CD4-positive, alpha-beta memory T cell (primary cell): ENCODE measurements around the gene LYZ. TPM values are rescaled to one million over a fixed set of nuclear protein-coding genes. Genes with fewer than 3 reads are reported as not detected.
"Not testable (repeated sequence)": the region's sequence is repeated elsewhere in the genome, so short reads cannot be mapped to it uniquely, and the experiment has no call there.

Experiments used
- CTCF ChIA-PET: fragments of 350-600 bp; sonication (Branson Sonifier 250); formaldehyde crosslinking; loops from one replicate; lab custom pipeline; 2021; ENCODE audit warnings: inconsistent platforms; ENCODE audit not compliant: partially characterized antibody; lab: Charles Lee
- POLR2A ChIA-PET: fragments of 350-600 bp; sonication (Branson Sonifier 250); formaldehyde crosslinking; loops from one replicate; lab custom pipeline; 2021; ENCODE audit not compliant: partially characterized antibody; lab: Charles Lee
- DNase-seq, 5 donors: peaks; one replicate each; pipeline versions ENCODE4 v3.0.0 to v3.0.0-alpha.2; 2020 to 2022; ENCODE audit warnings: mixed read lengths in 1 of 5
- H3K27ac ChIP-seq: one replicate; pipeline ENCODE4 v1.7.0; 2013; ENCODE audit warnings: low read depth, low read length
- H3K27me3 ChIP-seq: 2 replicates; pipeline ENCODE4 v1.7.0; 2013; ENCODE audit warnings: mild to moderate bottlenecking, low read length, moderate library complexity; ENCODE audit not compliant: insufficient read depth
- H3K36me3 ChIP-seq: 2 replicates; pipeline ENCODE4 v1.7.0; 2013; ENCODE audit warnings: mild to moderate bottlenecking, low read length, moderate library complexity; ENCODE audit not compliant: insufficient read depth
- H3K4me1 ChIP-seq: 2 replicates; pipeline ENCODE4 v1.7.0; 2013; ENCODE audit warnings: mild to moderate bottlenecking, low read length, moderate library complexity; ENCODE audit not compliant: insufficient read depth
- H3K4me3 ChIP-seq, 2 donors: one replicate each; pipeline ENCODE4 v1.7.0; 2013; ENCODE audit warnings: low read length in 2 of 2, mild to moderate bottlenecking in 1 of 2
- H3K9me3 ChIP-seq, 2 donors: one replicate each; pipeline ENCODE4 v1.7.0; 2013; ENCODE audit warnings: low read length in 2 of 2, control low read depth in 1 of 2; ENCODE audit not compliant: control insufficient read depth in 1 of 2
- H3K27ac Mint-ChIP-seq, 7 donors: one replicate each; pipeline ENCODE4 v1.8.0; 2020 to 2021; ENCODE audit warnings: mixed read lengths in 7 of 7, mild to moderate bottlenecking in 6 of 7, inconsistent platforms in 3 of 7, moderate library complexity in 3 of 7
- H3K27me3 Mint-ChIP-seq, 2 donors: one replicate each; pipeline ENCODE4 v1.8.0; 2020 to 2021; ENCODE audit warnings: mixed read lengths in 2 of 2
- H3K36me3 Mint-ChIP-seq, 2 donors: one replicate each; pipeline ENCODE4 v1.8.0; 2020 to 2021; ENCODE audit warnings: mixed read lengths in 2 of 2, inconsistent platforms in 1 of 2, mild to moderate bottlenecking in 1 of 2
- H3K4me1 Mint-ChIP-seq, 4 donors: one replicate each; pipeline ENCODE4 v1.8.0; 2020 to 2021; ENCODE audit warnings: mixed read lengths in 4 of 4, mild to moderate bottlenecking in 1 of 4
- H3K4me3 Mint-ChIP-seq, 8 donors: one replicate each; pipeline ENCODE4 v1.8.0; 2020 to 2021; ENCODE audit warnings: mixed read lengths in 8 of 8, mild to moderate bottlenecking in 7 of 8, moderate library complexity in 6 of 8, inconsistent platforms in 3 of 8
- H3K9me3 Mint-ChIP-seq, 8 donors: one replicate each; pipeline ENCODE4 v1.8.0; 2020 to 2021; ENCODE audit warnings: mixed read lengths in 8 of 8, mild to moderate bottlenecking in 5 of 8, inconsistent platforms in 3 of 8, moderate library complexity in 1 of 8
- intact Hi-C: fragments of 100-400 bp; cut with micrococcal nuclease; formaldehyde crosslinking; loops from one replicate; pipeline ENCODE4 v1.15.1; 2023
- polyA plus RNA-seq, 2 donors: library from polyadenylated mRNA; unstranded; fragments of 300-500 nt; fragmentation: Illumina TruSeq; gene quantifications; one replicate each; pipeline ENCODE4 v1.2.3, GENCODE V29; 2021
- total RNA-seq, 2 experiments: library from RNA; stranded (reverse); gene quantifications; one replicate each; pipeline ENCODE4 v1.2.3, GENCODE V29; 2021

The LYZ gene
- 10 to 100 TPM; 40.5 to 42.3 TPM for total RNA-seq
- polyA plus RNA-seq: 1 to 10 TPM; 5.3 to 7.7 TPM

DNA sequence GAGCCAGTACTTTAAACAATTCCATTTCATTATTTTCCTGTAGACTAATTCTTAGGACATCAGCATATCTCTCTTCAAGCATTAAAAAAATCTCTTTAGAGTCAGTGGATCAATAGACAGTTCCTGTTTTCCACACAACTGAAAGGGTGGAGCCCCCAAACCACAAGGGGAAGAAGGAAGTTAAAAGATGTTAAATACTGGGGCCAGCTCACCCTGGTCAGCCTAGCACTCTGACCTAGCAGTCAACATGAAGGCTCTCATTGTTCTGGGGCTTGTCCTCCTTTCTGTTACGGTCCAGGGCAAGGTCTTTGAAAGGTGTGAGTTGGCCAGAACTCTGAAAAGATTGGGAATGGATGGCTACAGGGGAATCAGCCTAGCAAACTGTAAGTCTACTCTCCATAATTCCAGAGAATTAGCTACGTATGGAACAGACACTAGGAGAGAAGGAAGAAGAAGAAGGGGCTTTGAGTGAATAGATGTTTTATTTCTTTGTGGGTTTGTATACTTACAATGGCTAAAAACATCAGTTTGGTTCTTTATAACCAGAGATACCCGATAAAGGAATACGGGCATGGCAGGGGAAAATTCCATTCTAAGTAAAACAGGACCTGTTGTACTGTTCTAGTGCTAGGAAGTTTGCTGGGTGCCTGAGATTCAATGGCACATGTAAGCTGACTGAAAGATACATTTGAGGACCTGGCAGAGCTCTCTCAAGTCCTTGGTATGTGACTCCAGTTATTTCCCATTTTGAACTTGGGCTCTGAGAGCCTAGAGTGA is at the start of gene LYZ:
TSS of gene LYZ (plus strand) at position 220 of the 777 bp plus-strand sequence. CDS start at position 248, 28 bp downstream.
- H3K27me3 ChIP-seq: no peaks in the 10 kb centered on the region
- no peak for DNase-seq
- no peaks in the 10 kb centered on the region for H3K36me3 Mint-ChIP-seq
- peaks cover 0 to 3% of the 10 kb centered on the region in 2 donors for H3K27me3 Mint-ChIP-seq
- H3K4me3 Mint-ChIP-seq: no peak within 1 kb of the TSS
- intact Hi-C loops: no loop called here
- CTCF ChIA-PET: interaction anchor here (1.6 to 4.6 kb wide), 2 partner anchors 9 to 292 kb away, joined by 4 to 31 read pairs; no protein-coding TSS in a partner anchor
- H3K9me3 ChIP-seq: no peaks in the 10 kb centered on the region
- H3K27ac ChIP-seq: no peak within 1 kb of the TSS
- H3K4me1 ChIP-seq: peaks cover 6% of the 10 kb centered on the region
- peak within 1 kb of the TSS in 1 of 2 donors; percentile 6 for H3K4me3 ChIP-seq
- H3K36me3 ChIP-seq: no peaks in the 10 kb centered on the region
- peak within 1 kb of the TSS in 1 of 7 donors; percentile 31 for H3K27ac Mint-ChIP-seq
- POLR2A ChIA-PET: interaction anchor here (1.3 kb wide), 1 partner anchor 17 kb away, joined by 3 read pairs; no protein-coding TSS in a partner anchor
- H3K9me3 Mint-ChIP-seq: no peaks in the 10 kb centered on the region
- peaks cover 0 to 4% (median 2%) of the 10 kb centered on the region in 4 donors for H3K4me1 Mint-ChIP-seq

DNA sequence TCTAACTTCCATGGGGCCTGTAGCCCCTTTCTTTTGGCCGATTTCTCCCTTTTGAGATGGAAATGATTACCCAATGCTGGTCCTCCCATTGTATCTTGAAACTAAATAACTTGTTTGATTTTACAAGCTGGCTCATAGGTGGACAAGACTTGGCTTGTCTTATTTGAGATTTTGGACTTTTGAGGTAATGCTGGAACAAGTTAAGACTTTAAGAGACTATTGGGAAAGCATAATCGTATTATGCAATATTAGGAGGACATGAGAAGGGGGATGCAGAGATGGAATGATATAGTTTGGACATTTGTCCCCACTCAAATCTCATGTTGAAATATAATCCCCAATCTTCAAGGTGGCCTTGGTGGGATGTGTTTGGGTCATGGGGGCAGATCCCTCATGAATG is 49.2 kb upstream of the LYZ start:
- H3K36me3 ChIP-seq: no peaks in the 10 kb centered on the region
- Mint-ChIP-seq H3K4me1 (peaks cover 0 to 2% (median 0%) of the 10 kb centered on the region in 4 donors), H3K4me3 (no peak overlapping the region), H3K27me3 (peaks cover 2 to 4% of the 10 kb centered on the region in 2 donors), H3K27ac (no peak overlapping the region), H3K36me3 (peaks cover 0 to 2% of the 10 kb centered on the region in 2 donors), H3K9me3 (peaks cover 0 to 6% (median under 1%) of the 10 kb centered on the region in 8 donors)
- H3K27ac ChIP-seq: no peak overlapping the region
- peaks cover 0 to under 1% of the 10 kb centered on the region in 2 donors for H3K9me3 ChIP-seq
- intact Hi-C loops: no loop called here
- POLR2A ChIA-PET: interaction anchor here (1.1 kb wide), 1 partner anchor 31 kb away, joined by 3 read pairs; no protein-coding TSS in a partner anchor
- no peaks in the 10 kb centered on the region for H3K4me1 ChIP-seq
- CTCF ChIA-PET: interaction anchor here (0.7 kb wide), 1 partner anchor 109 kb away, joined by 3 read pairs; no protein-coding TSS in a partner anchor
- no peak for DNase-seq
- H3K27me3 ChIP-seq: no peaks in the 10 kb centered on the region
- no peak overlapping the region for H3K4me3 ChIP-seq

DNA sequence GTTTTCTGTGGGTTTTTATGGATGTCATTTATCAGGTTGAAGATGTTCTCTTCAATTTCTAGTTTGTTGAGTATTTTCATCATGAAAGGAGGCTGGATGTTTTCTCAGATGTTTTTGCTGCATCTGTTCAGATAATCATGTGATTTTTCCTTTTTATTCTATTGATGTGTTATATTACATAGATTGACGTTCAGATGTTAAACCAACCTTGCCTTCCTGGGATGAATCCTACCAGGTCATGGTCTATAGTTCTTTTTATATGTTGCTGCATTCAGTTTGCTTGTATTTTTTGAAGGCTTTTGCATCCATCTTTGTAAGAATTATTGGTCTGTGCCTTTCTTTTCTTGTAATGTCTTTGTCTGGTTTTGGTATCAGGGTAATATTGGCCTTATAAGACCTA is 43.9 kb upstream of the LYZ start:
- H3K9me3 Mint-ChIP-seq: peaks cover 0 to 31% (median 21%) of the 10 kb centered on the region in 8 donors
- no peak overlapping the region for H3K27ac Mint-ChIP-seq
- CTCF ChIA-PET: no interaction called here
- peaks cover 1 to 17% of the 10 kb centered on the region in 2 donors for H3K36me3 Mint-ChIP-seq
- H3K4me1 Mint-ChIP-seq: no peaks in the 10 kb centered on the region
- Histone ChIP-seq H3K4me1 (no peaks in the 10 kb centered on the region), H3K4me3 (no peak overlapping the region), H3K27ac (no peak overlapping the region), H3K27me3 (no peaks in the 10 kb centered on the region), H3K36me3 (no peaks in the 10 kb centered on the region), H3K9me3 (peaks cover 0 to 4% of the 10 kb centered on the region in 2 donors)
- intact Hi-C loops: no loop called here
- H3K27me3 Mint-ChIP-seq: no peaks in the 10 kb centered on the region
- no peak for DNase-seq
- POLR2A ChIA-PET: no interaction called here
- no peak overlapping the region for H3K4me3 Mint-ChIP-seq

DNA sequence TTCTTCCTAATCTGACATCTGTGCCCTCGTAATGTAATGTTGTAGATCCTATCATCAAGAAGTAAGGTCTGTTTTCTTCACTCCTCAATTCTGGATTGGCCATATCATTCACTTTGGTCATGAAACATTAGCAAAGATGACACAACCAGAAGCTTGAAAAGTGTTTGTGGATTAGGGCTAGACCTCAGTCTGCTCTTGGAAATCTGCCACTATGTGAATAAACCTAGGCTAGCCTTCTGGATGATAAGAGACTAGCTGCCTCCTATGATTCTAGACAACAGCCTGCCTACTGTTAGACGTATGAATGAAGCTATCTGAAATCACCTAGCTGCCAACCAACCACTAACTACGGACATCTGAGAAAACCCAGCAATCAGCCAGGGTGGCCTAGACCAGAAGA is 38.7 kb upstream of the LYZ start:
- DNase-seq: no peak
- Histone ChIP-seq H3K9me3 (no peaks in the 10 kb centered on the region), H3K36me3 (no peaks in the 10 kb centered on the region), H3K27me3 (no peaks in the 10 kb centered on the region), H3K4me1 (no peaks in the 10 kb centered on the region), H3K4me3 (no peak overlapping the region), H3K27ac (no peak overlapping the region)
- Mint-ChIP-seq H3K4me3 (no peak overlapping the region), H3K9me3 (peaks cover 0 to 23% (median 19%) of the 10 kb centered on the region in 8 donors), H3K4me1 (no peaks in the 10 kb centered on the region), H3K27ac (no peak overlapping the region), H3K36me3 (peaks cover 2 to 11% of the 10 kb centered on the region in 2 donors), H3K27me3 (no peaks in the 10 kb centered on the region)
- CTCF ChIA-PET: interaction anchor here (1.4 kb wide), 1 partner anchor 331 kb away, joined by 3 read pairs; no protein-coding TSS in a partner anchor
- POLR2A ChIA-PET: interaction anchor here (0.7 kb wide), 1 partner anchor 22 kb away, joined by 5 read pairs; no protein-coding TSS in a partner anchor
- intact Hi-C loops: no loop called here

DNA sequence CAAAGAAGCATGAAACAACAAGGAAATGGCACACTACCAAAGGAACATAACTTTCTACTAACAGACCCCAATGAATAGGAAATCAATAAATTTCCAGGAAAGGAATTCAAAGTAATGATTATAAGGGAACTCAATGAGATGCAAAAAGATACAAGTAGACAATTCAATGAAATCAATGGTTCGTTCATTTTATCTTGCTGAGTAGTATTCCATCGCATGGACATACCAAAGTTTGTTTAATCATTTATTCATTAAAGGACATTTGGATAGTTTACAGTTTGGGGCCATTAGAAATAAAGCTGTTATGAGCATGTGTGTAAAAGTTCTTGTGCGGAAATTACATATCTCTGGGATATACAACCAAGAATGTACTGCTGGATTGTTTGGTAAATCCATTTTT is 35.0 kb upstream of the LYZ start:
- Mint-ChIP-seq H3K27ac (no peak overlapping the region), H3K4me1 (no peaks in the 10 kb centered on the region), H3K4me3 (no peak overlapping the region), H3K36me3 (peaks cover 1 to 2% of the 10 kb centered on the region in 2 donors), H3K27me3 (no peaks in the 10 kb centered on the region), H3K9me3 (peaks cover 0 to 12% (median 4%) of the 10 kb centered on the region in 8 donors)
- H3K4me3 ChIP-seq: no peak overlapping the region
- intact Hi-C loops: no loop called here
- no peaks in the 10 kb centered on the region for H3K36me3 ChIP-seq
- DNase-seq: no peak
- H3K4me1 ChIP-seq: no peaks in the 10 kb centered on the region
- H3K9me3 ChIP-seq: no peaks in the 10 kb centered on the region
- no peak overlapping the region for H3K27ac ChIP-seq
- ChIA-PET POLR2A (no interaction called here), CTCF (no interaction called here)
- no peaks in the 10 kb centered on the region for H3K27me3 ChIP-seq

DNA sequence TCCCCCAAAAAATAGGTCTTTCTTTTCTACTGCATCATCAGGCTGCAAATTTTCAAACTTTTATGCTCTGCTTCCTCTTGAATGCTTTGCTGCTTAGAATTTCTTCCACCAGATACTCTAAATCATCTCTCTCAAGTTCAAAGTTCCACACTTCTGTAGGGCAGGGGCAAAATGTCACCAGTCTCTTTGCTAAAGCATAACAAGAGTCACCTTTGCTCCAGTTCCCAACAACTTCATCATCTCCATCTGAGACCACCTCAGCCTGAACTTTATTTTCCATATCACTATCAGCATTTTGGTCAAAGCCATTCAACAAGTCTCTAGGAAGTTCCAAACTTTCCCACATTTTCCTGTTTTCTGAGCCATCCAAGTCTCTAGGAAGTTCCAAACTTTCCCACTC is 31.4 kb upstream of the LYZ start:
- POLR2A ChIA-PET, H3K9me3 ChIP-seq, H3K4me1 Mint-ChIP-seq, H3K4me3 ChIP-seq, H3K36me3 Mint-ChIP-seq, H3K4me1 ChIP-seq, DNase-seq, H3K27ac ChIP-seq, H3K4me3 Mint-ChIP-seq, H3K27me3 Mint-ChIP-seq, intact Hi-C loops, H3K36me3 ChIP-seq, H3K27ac Mint-ChIP-seq, CTCF ChIA-PET, H3K27me3 ChIP-seq: not testable (repeated sequence)
- peaks cover 0 to 19% (median 6%) of the 10 kb centered on the region in 8 donors for H3K9me3 Mint-ChIP-seq

DNA sequence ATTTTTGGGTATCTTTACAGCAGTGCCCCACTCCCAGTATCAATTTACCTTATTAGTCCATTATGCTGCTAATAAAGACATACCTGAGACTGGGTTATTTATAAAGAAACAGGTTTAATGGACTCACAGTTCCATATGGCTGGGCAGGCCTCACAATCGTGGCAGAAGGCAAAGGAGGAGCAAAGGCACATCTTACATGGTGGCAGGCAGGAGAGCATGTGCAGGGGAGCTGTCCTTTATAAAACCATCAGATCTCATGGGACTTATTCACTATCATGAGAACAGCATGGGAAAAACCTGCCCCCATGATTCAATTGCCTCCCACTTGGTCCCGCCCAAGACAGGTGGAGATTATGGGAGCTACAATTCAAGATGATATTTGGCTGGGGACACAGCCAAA is 30.9 kb upstream of the LYZ start:
- H3K4me1 Mint-ChIP-seq, H3K36me3 ChIP-seq, H3K27ac Mint-ChIP-seq, H3K9me3 ChIP-seq, H3K4me1 ChIP-seq, H3K36me3 Mint-ChIP-seq, POLR2A ChIA-PET, H3K4me3 Mint-ChIP-seq, H3K4me3 ChIP-seq, intact Hi-C loops, DNase-seq, CTCF ChIA-PET, H3K27ac ChIP-seq, H3K27me3 ChIP-seq, H3K27me3 Mint-ChIP-seq: not testable (repeated sequence)
- peaks cover 0 to 19% (median 6%) of the 10 kb centered on the region in 8 donors for H3K9me3 Mint-ChIP-seq
